GM23338 (cell line): ENCODE results near the gene ATP5PO. TPM values are rescaled to one million over a fixed set of nuclear protein-coding genes. Genes with fewer than 3 reads are reported as not detected.

Source experiments
- ATAC-seq: fragments of 200-7000 bp; cut with Tn5 transposase; 3 replicates; pipeline ENCODE4 v1.9.1; 2020
- DNase-seq: peaks from one replicate; pipeline ENCODE4 v3.0.0-alpha.2; 2015; ENCODE audit warnings: low spot score
- H2AFZ ChIP-seq: fragments of 200-600 bp; sonication (generic); 2 replicates; pipeline ENCODE4 v1.8.0; 2016; ENCODE audit warnings: antibody characterized with exemption, mild to moderate bottlenecking, moderate library complexity
- H3F3A ChIP-seq: fragments of 200-600 bp; sonication (generic); replicated peaks from 2 replicates; pipeline ENCODE4 v1.8.0; 2017; ENCODE audit warnings: antibody characterized with exemption, mixed run types, low read depth
- H3K27ac ChIP-seq: fragments of 200-600 bp; sonication (generic); 2 replicates; pipeline ENCODE4 v1.6.1; 2016; ENCODE audit warnings: low read depth
- H3K27me3 ChIP-seq: fragments of 200-600 bp; sonication (generic); 2 replicates; pipeline ENCODE4 v1.8.0; 2016; ENCODE audit warnings: mild to moderate bottlenecking, mixed run types, moderate library complexity; ENCODE audit not compliant: insufficient read depth
- H3K36me3 ChIP-seq: fragments of 200-600 bp; sonication (generic); 2 replicates; pipeline ENCODE4 v1.8.0; 2016; ENCODE audit warnings: mild to moderate bottlenecking; ENCODE audit not compliant: insufficient read depth
- H3K4me1 ChIP-seq: fragments of 200-600 bp; sonication (generic); 2 replicates; pipeline ENCODE4 v1.8.0; 2016; ENCODE audit warnings: mild to moderate bottlenecking, moderate library complexity; ENCODE audit not compliant: insufficient read depth
- H3K4me2 ChIP-seq: fragments of 200-600 bp; sonication (generic); 2 replicates; pipeline ENCODE4 v1.7.1; 2017; ENCODE audit warnings: mixed run types
- H3K4me3 ChIP-seq: fragments of 200-600 bp; sonication (generic); 2 replicates; pipeline ENCODE4 v1.6.1; 2016; ENCODE audit warnings: mixed run types
- H3K79me2 ChIP-seq: fragments of 200-600 bp; sonication (generic); replicated peaks from 2 replicates; pipeline ENCODE4 v1.8.0; 2017; ENCODE audit warnings: mild to moderate bottlenecking; ENCODE audit not compliant: insufficient read depth
- H3K9me2 ChIP-seq: fragments of 200-600 bp; sonication (generic); 2 replicates; pipeline ENCODE4 v1.8.0; 2017; ENCODE audit not compliant: insufficient read depth
- H4K20me1 ChIP-seq: fragments of 200-600 bp; sonication (generic); replicated peaks from 2 replicates; pipeline ENCODE4 v1.8.0; 2017; ENCODE audit warnings: mild to moderate bottlenecking; ENCODE audit not compliant: insufficient read depth
- H3K27ac Mint-ChIP-seq: 2 replicates; pipeline ENCODE4 v1.8.0; 2020; ENCODE audit warnings: inconsistent platforms, mild to moderate bottlenecking, moderate library complexity, mixed read lengths
- H3K27me3 Mint-ChIP-seq: 3 replicates; pipeline ENCODE4 v1.8.0; 2022; ENCODE audit warnings: low read depth, mild to moderate bottlenecking, moderate library complexity, mixed read lengths, inconsistent platforms; ENCODE audit not compliant: insufficient read depth, poor library complexity
- H3K36me3 Mint-ChIP-seq: 3 replicates; pipeline ENCODE4 v1.8.0; 2021; ENCODE audit warnings: low read depth, mild to moderate bottlenecking, inconsistent platforms, moderate library complexity, mixed read lengths
- H3K4me1 Mint-ChIP-seq: 3 replicates; pipeline ENCODE4 v1.8.0; 2020; ENCODE audit warnings: mild to moderate bottlenecking, inconsistent platforms, mixed read lengths
- H3K4me3 Mint-ChIP-seq: 3 replicates; pipeline ENCODE4 v1.8.0; 2021; ENCODE audit warnings: moderate library complexity, mild to moderate bottlenecking, inconsistent platforms, mixed read lengths
- H3K9me3 Mint-ChIP-seq: 3 replicates; pipeline ENCODE4 v1.8.0; 2020; ENCODE audit warnings: moderate library complexity, mild to moderate bottlenecking, inconsistent platforms, mixed read lengths
- CREB1 ChIP-seq: fragments of 250-450 bp; sonication (Bioruptor Pico); IDR thresholded peaks from 2 replicates; pipeline ENCODE4 v1.5.0; 2020; ENCODE audit warnings: low read depth, mild to moderate bottlenecking, moderate library complexity
- ETS1 ChIP-seq: IDR thresholded peaks from 2 replicates; pipeline ENCODE4 v1.6.1; 2016; ENCODE audit warnings: antibody characterized with exemption
- EZH2 ChIP-seq: fragments of 200-600 bp; sonication (generic); IDR thresholded peaks from one replicate; pipeline ENCODE4 v1.8.0; 2017; ENCODE audit warnings: antibody characterized with exemption, mild to moderate bottlenecking, low read depth; ENCODE audit not compliant: unreplicated experiment
- EZH2phosphoT487 ChIP-seq: fragments of 200-600 bp; sonication (generic); IDR thresholded peaks from one replicate; pipeline ENCODE4 v1.8.1; 2018; ENCODE audit warnings: antibody characterized with exemption; ENCODE audit not compliant: unreplicated experiment
- JUNB ChIP-seq: IDR thresholded peaks from one replicate; pipeline ENCODE4 v1.6.1; 2016; ENCODE audit warnings: antibody characterized with exemption; ENCODE audit not compliant: unreplicated experiment
- NANOG ChIP-seq: IDR thresholded peaks from 2 replicates; pipeline ENCODE4 v1.6.1; 2016; ENCODE audit warnings: antibody characterized with exemption, borderline replicate concordance
- POLR2AphosphoS5 ChIP-seq: IDR thresholded peaks from 2 replicates; pipeline ENCODE4 v1.6.1; 2016; ENCODE audit warnings: antibody characterized with exemption, low read depth
- STAT1 ChIP-seq: IDR thresholded peaks from one replicate; pipeline ENCODE4 v1.6.1; 2016; ENCODE audit warnings: antibody characterized with exemption; ENCODE audit not compliant: unreplicated experiment
- ZNF114 ChIP-seq: fragments of 250-450 bp; sonication (Bioruptor Pico); IDR thresholded peaks from 2 replicates; pipeline ENCODE4 v1.5.0; 2020; ENCODE audit warnings: mild to moderate bottlenecking, moderate library complexity
- ZNF331 ChIP-seq: fragments of 250-450 bp; sonication (Bioruptor Pico); IDR thresholded peaks from 2 replicates; pipeline ENCODE4 v1.5.0; 2020; ENCODE audit warnings: low read depth, mild to moderate bottlenecking, moderate library complexity
- polyA plus RNA-seq: library from polyadenylated mRNA; unstranded; fragments of >200 nt; fragmentation: Nextera tagmentation; extraction: Ambion mirVana; gene quantifications from 2 replicates; pipeline ENCODE4 v1.2.1, GENCODE V29; 2016
- total RNA-seq: library from RNA; depleted of rRNA; stranded (reverse); fragments of >200 nt; shearing (Covaris generic); gene quantifications from 2 replicates; pipeline ENCODE4 v1.2.3, GENCODE V29; 2014
- TF ChIP-seq, protein P1 (sequence below): IDR thresholded peaks from one replicate; pipeline ENCODE4 v1.6.1; 2018; ENCODE audit warnings: antibody characterized with exemption; ENCODE audit not compliant: unreplicated experiment
- TF ChIP-seq, protein P2 (sequence below), 2 experiments: fragments of 200-600 bp in 1 of 2; sonication (generic) in 1 of 2; conservative IDR thresholded peaks; 2 replicates each; pipeline versions ENCODE4 v1.5.1 to v1.6.1; 2016 to 2017; ENCODE audit warnings: antibody characterized with exemption in 2 of 2, low read depth in 2 of 2, mild to moderate bottlenecking in 2 of 2, moderate library complexity in 1 of 2
- TF ChIP-seq, protein P3 (sequence below): fragments of 250-450 bp; sonication (Bioruptor Pico); IDR thresholded peaks from 2 replicates; pipeline ENCODE4 v1.5.0; 2020; ENCODE audit warnings: mild to moderate bottlenecking, moderate library complexity

ATP5PO gene
- total and polyA plus RNA-seq, 2 experiments from 2014 or later: 244 to 522 TPM

DNA sequence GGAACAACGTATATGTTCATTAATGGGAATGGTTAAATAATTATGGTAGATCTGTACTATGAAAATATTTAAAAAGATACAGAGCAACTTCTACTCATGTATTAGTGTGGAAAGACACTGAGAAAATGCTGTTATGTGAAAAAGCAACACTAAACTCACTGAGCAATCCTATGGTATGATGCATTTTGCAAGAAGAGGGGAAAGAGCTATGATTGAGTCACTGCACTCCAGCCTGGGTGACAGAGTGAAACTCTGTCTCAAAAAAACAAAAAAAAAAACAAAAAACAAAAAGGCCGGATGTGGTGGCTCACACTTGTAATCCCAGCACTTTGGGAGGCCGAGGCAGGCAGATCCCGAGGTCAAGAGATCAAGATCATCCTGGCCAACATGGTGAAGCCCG lies 44.4 kb downstream of the ATP5PO start:
- ATAC-seq: no peak
- Histone ChIP-seq H3K79me2 (no peaks in the 10 kb centered on the region), H3K36me3 (no peaks in the 10 kb centered on the region), H2AFZ (no peak overlapping the region), H3K4me3 (no peak overlapping the region), H3F3A (no peaks in the 10 kb centered on the region), H3K27me3 (no peaks in the 10 kb centered on the region), H3K27ac (no peak overlapping the region), H3K9me2 (peaks cover 3% of the 10 kb centered on the region; the same call in 1 of the 2 replicates), H3K4me2 (no peak overlapping the region), H4K20me1 (no peaks in the 10 kb centered on the region), H3K4me1 (no peaks in the 10 kb centered on the region)
- Mint-ChIP-seq H3K4me1 (no peaks in the 10 kb centered on the region), H3K27ac (no peak overlapping the region), H3K27me3 (peaks cover 4% of the 10 kb centered on the region), H3K4me3 (no peak overlapping the region), H3K36me3 (no peaks in the 10 kb centered on the region), H3K9me3 (no peaks in the 10 kb centered on the region; the same call in 2 of the 3 replicates)
- no peak for DNase-seq
- TF ChIP-seq ETS1: no peak
- no peak for TF ChIP-seq ZNF114 (CRISPR knock-in tag)
- TF ChIP-seq CREB1 (CRISPR knock-in tag): no peak
- TF ChIP-seq, protein P1, sequence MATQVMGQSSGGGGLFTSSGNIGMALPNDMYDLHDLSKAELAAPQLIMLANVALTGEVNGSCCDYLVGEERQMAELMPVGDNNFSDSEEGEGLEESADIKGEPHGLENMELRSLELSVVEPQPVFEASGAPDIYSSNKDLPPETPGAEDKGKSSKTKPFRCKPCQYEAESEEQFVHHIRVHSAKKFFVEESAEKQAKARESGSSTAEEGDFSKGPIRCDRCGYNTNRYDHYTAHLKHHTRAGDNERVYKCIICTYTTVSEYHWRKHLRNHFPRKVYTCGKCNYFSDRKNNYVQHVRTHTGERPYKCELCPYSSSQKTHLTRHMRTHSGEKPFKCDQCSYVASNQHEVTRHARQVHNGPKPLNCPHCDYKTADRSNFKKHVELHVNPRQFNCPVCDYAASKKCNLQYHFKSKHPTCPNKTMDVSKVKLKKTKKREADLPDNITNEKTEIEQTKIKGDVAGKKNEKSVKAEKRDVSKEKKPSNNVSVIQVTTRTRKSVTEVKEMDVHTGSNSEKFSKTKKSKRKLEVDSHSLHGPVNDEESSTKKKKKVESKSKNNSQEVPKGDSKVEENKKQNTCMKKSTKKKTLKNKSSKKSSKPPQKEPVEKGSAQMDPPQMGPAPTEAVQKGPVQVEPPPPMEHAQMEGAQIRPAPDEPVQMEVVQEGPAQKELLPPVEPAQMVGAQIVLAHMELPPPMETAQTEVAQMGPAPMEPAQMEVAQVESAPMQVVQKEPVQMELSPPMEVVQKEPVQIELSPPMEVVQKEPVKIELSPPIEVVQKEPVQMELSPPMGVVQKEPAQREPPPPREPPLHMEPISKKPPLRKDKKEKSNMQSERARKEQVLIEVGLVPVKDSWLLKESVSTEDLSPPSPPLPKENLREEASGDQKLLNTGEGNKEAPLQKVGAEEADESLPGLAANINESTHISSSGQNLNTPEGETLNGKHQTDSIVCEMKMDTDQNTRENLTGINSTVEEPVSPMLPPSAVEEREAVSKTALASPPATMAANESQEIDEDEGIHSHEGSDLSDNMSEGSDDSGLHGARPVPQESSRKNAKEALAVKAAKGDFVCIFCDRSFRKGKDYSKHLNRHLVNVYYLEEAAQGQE: no peak
- TF ChIP-seq, protein P2, sequence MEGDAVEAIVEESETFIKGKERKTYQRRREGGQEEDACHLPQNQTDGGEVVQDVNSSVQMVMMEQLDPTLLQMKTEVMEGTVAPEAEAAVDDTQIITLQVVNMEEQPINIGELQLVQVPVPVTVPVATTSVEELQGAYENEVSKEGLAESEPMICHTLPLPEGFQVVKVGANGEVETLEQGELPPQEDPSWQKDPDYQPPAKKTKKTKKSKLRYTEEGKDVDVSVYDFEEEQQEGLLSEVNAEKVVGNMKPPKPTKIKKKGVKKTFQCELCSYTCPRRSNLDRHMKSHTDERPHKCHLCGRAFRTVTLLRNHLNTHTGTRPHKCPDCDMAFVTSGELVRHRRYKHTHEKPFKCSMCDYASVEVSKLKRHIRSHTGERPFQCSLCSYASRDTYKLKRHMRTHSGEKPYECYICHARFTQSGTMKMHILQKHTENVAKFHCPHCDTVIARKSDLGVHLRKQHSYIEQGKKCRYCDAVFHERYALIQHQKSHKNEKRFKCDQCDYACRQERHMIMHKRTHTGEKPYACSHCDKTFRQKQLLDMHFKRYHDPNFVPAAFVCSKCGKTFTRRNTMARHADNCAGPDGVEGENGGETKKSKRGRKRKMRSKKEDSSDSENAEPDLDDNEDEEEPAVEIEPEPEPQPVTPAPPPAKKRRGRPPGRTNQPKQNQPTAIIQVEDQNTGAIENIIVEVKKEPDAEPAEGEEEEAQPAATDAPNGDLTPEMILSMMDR (conservative IDR thresholded peaks at IDR 0.05; ENCODE audit: low read depth in 2 of 2): no peak
- TF ChIP-seq EZH2: no peak
- TF ChIP-seq JUNB: no peak
- TF ChIP-seq, protein P3, sequence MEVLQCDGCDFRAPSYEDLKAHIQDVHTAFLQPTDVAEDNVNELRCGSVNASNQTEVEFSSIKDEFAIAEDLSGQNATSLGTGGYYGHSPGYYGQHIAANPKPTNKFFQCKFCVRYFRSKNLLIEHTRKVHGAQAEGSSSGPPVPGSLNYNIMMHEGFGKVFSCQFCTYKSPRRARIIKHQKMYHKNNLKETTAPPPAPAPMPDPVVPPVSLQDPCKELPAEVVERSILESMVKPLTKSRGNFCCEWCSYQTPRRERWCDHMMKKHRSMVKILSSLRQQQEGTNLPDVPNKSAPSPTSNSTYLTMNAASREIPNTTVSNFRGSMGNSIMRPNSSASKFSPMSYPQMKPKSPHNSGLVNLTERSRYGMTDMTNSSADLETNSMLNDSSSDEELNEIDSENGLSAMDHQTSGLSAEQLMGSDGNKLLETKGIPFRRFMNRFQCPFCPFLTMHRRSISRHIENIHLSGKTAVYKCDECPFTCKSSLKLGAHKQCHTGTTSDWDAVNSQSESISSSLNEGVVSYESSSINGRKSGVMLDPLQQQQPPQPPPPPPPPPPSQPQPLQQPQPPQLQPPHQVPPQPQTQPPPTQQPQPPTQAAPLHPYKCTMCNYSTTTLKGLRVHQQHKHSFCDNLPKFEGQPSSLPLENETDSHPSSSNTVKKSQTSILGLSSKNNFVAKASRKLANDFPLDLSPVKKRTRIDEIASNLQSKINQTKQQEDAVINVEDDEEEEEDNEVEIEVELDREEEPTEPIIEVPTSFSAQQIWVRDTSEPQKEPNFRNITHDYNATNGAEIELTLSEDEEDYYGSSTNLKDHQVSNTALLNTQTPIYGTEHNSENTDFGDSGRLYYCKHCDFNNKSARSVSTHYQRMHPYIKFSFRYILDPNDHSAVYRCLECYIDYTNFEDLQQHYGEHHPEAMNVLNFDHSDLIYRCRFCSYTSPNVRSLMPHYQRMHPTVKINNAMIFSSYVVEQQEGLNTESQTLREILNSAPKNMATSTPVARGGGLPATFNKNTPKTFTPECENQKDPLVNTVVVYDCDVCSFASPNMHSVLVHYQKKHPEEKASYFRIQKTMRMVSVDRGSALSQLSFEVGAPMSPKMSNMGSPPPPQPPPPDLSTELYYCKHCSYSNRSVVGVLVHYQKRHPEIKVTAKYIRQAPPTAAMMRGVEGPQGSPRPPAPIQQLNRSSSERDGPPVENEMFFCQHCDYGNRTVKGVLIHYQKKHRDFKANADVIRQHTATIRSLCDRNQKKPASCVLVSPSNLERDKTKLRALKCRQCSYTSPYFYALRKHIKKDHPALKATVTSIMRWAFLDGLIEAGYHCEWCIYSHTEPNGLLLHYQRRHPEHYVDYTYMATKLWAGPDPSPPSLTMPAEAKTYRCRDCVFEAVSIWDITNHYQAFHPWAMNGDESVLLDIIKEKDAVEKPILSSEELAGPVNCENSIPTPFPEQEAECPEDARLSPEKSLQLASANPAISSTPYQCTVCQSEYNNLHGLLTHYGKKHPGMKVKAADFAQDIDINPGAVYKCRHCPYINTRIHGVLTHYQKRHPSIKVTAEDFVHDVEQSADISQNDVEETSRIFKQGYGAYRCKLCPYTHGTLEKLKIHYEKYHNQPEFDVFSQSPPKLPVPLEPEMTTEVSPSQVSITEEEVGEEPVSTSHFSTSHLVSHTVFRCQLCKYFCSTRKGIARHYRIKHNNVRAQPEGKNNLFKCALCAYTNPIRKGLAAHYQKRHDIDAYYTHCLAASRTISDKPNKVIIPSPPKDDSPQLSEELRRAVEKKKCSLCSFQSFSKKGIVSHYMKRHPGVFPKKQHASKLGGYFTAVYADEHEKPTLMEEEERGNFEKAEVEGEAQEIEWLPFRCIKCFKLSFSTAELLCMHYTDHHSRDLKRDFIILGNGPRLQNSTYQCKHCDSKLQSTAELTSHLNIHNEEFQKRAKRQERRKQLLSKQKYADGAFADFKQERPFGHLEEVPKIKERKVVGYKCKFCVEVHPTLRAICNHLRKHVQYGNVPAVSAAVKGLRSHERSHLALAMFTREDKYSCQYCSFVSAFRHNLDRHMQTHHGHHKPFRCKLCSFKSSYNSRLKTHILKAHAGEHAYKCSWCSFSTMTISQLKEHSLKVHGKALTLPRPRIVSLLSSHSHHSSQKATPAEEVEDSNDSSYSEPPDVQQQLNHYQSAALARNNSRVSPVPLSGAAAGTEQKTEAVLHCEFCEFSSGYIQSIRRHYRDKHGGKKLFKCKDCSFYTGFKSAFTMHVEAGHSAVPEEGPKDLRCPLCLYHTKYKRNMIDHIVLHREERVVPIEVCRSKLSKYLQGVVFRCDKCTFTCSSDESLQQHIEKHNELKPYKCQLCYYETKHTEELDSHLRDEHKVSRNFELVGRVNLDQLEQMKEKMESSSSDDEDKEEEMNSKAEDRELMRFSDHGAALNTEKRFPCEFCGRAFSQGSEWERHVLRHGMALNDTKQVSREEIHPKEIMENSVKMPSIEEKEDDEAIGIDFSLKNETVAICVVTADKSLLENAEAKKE (CRISPR knock-in tag): no peak
- TF ChIP-seq ZNF331 (CRISPR knock-in tag): no peak
- no peak for TF ChIP-seq POLR2AphosphoS5
- no peak for TF ChIP-seq EZH2phosphoT487
- no peak for TF ChIP-seq NANOG
- no peak for TF ChIP-seq STAT1
